HG03442 (cell line): ENCODE measurements around the gene SMARCAL1.
"Not testable (repeated sequence)": the region's sequence is repeated elsewhere in the genome, so short reads cannot be mapped to it uniquely, and the experiment has no call there.

Experiments used
- ATAC-seq: cut with Tn5 transposase; IDR thresholded peaks from one replicate; pipeline ENCODE4 v1.9.1; 2021; ENCODE audit warnings: mild to moderate bottlenecking, moderate library complexity; ENCODE audit not compliant: unreplicated experiment

SMARCAL1 gene

DNA sequence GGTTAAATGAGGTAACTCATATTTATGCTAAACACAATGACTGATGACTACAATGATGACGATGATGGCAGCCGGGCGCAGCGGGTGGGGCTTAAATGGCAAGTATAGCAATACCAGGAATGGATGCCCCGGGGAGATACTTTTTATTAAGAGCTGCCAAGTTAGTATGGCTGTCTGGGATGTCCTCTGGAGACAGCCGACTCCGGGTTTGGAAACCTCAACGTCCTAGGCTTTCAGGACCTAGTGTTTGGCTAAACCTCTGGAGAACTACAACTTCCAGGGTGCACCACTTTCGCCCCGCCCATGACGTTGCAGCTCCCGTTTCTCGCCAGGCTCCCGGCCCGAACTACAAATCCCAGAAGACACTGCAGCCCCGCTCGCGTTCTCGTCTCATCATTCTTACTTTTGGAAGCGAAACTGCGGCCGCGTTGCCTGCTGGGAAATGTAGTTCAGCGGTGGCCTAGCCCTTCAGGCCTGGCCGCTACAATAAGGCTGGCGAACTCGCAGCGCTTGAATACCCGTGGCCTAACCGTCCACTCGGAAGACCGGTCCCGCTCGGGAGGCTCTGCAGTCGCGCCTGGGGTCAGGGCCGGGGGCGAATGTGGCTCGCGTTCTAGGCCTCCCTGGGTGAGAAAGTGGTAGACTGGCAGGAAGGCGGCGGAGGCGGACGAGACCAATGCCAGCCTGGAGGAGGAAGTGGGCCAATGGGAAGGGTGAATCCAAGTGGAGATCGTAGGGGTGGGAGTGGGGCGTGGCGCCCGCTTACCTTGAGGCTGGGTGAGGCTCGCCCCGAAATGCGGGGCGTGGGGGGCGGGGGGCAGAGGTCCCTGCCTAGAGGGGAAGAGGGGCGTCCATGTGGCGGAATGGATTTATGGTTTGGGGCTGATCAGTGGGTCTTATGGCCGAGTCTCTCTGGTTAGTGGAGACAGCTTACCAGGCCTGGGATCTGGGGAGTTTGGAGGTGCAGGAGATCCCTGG is at the start of gene SMARCAL1:
Gene SMARCAL1 (plus strand): TSS at position 463 of the 978 bp plus-strand sequence. CDS start 2,221 bp downstream, outside the sequence.
- ATAC-seq: peak; percentile 91

DNA sequence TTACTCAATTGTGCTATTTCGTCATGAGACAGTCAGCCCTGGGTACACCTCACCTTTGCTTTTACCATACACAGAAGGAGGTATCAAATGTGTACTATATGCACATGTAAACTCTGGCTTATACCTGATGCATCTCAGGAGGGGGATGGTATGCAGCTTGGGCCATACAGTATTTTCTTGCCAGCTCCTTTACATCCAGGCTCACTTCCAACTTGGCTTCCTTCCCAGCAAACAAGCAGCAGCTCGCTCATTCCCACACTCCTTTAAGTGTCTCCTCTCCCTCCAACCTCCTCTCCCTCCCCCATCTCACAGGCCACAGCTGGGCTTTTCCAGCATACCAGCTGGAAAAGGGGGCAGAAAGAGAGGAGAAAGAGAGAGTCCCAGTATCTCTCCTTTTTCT is 49.6 kb upstream of the SMARCAL1 start:
- no peak for ATAC-seq

GRCh38 chr2:216363221-216363620 is 49.1 kb upstream of the SMARCAL1 start:
- ATAC-seq: no peak

- no peak for ATAC-seq
Measured at GRCh38 chr2:216365518-216365917, 46.8 kb upstream of the SMARCAL1 start.

- ATAC-seq: no peak
Measured at GRCh38 chr2:216366777-216367471, 45.4 kb upstream of the SMARCAL1 start.

- ATAC-seq: no peak
Measured at GRCh38 chr2:216369821-216370220, 42.5 kb upstream of the SMARCAL1 start.

GRCh38 chr2:216370961-216371712 is 41.1 kb upstream of the SMARCAL1 start:
- ATAC-seq: no peak

GRCh38 chr2:216371721-216372702 is 40.3 kb upstream of the SMARCAL1 start, which contains the start of gene MARCHF4:
MARCHF4 (minus strand) TSS chr2:216372483; CDS start chr2:216370260, 2,223 bp downstream.
- no peak for ATAC-seq

GRCh38 chr2:216372761-216373291 is 39.5 kb upstream of the SMARCAL1 start:
- ATAC-seq: no peak

GRCh38 chr2:216373896-216374295 is 38.4 kb upstream of the SMARCAL1 start:
- ATAC-seq: no peak

DNA sequence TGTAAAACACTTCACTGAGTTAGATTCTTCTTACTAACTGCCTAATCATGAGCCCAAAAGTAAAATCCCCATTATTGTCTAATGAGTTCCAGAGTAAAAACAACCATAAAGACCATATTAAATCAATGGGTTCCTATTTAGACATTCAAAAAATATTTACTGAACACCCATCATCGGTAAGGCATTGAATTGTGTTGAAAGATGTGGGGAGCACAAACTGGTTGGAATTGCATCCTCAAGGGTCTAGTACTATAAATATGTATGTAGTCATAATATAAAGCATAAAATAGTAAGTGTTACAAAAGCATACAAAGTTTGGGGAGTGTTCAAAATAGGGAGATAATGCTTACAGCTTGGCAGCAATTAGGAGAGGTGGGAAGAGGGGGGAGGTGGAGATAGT is 37.0 kb upstream of the SMARCAL1 start:
- ATAC-seq: no peak

GRCh38 chr2:216379977-216380376 is 32.3 kb upstream of the SMARCAL1 start:
- no peak for ATAC-seq

- ATAC-seq: not testable (repeated sequence)
Measured at GRCh38 chr2:216384409-216384808, 27.9 kb upstream of the SMARCAL1 start.

- ATAC-seq: no peak
Measured at GRCh38 chr2:216385478-216385877, 26.8 kb upstream of the SMARCAL1 start.

DNA sequence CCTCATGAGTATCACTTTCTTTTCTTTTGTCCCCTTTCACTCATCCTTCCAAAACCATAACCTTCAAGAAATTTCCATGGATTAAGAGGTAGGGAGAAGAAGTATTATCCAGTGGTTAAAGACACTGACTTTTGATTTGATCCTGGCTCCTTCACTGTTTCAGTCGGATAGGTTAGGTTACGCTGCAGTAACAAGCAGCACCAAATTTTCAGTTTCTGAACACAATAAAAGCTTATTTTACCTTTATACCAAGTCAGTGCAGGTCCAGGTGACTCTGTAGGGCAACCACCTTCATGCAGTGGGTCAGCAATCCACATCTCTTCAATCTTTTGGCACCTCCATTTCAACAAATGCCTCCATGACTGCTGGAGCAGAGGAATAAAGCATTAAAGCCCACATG is 25.0 kb upstream of the SMARCAL1 start:
- ATAC-seq: no peak

DNA sequence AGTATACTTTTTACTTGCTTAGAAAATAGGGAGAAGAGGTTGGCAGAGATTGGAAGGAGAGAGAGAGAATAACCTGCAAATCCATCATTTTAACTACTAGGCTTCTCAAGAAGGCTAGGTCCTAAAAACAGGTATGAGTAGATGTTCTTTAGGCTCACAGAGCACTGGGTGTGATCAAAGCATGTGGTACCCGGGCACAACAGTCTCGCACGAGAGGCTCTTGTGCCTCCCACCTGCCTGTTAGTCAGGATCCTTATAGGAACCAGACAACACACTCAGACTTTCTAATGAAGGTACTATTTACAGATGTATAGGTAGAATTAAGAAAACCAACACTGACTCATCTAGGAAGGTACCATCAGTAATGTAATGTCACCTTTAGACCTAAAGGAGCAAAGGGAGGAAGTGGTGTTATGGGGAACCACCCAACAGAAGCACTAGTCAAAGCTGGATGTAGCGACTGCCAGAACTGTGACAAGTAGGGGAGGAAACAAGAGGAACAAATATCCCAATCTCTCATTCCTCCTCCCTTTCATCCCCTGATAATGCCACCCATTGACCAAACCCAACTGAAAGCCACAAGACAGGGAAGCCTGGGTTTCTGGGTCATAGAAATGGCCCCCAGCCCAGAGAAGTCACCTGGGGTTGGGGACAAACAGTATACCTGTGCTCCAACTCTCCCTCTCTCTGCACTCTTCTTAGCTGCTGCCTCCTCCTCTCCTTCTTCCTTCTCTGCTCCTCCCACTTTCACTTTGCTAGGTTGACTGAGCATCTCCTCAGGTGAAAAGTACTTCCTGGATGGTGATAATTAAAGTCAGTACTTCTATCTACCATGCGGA is 24.0 kb upstream of the SMARCAL1 start:
- ATAC-seq: no peak

- ATAC-seq: no peak
Measured at GRCh38 chr2:216389570-216389969, 22.7 kb upstream of the SMARCAL1 start.

GRCh38 chr2:216391401-216391800 is 20.9 kb upstream of the SMARCAL1 start:
- ATAC-seq: no peak
